ENCODE measurements around the gene F13A1.

DNA sequence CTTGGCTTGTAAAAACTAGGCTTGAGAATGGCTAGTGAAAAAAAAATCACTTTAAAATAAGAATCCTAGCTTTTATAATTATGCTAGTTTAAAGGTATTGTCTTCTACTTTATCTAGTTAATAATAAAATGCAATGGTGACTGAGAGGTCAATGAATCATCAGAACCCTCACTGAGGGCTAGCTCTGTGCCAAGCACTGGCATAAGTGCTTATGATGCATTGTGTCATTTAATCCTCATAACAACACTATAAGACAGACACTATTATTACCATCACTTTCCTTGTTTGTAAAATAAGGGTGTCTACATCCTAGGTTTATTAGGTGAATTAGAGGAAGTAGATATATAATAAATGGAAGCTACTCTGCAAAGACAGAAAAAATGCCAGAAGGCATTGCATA lies 144.3 kb downstream of the F13A1 start:
- TF ChIP-seq POLR2A (IDR thresholded peaks at IDR 0.05) (no peak), POLR2AphosphoS5 (IDR thresholded peaks at IDR 0.05) (no peak), CTCF (IDR thresholded peaks at IDR 0.05) (no peak)
